Dermis microvascular lymphatic vessel endothelial cell (primary cell): Measurements from ENCODE around the gene COL18A1. TPM values are rescaled to one million over a fixed set of nuclear protein-coding genes. Genes with fewer than 3 reads are reported as not detected.
"Not testable (repeated sequence)": the region's sequence is repeated elsewhere in the genome, so short reads cannot be mapped to it uniquely, and the experiment has no call there.

Source experiments
- DNase-seq, 2 donors: peaks; one replicate each; pipeline versions ENCODE4 v3.0.0 to v3.0.0-alpha.2; 2010; ENCODE audit warnings: low read depth in 2 of 2
- total RNA-seq: library from RNA; depleted of rRNA; stranded (reverse); fragments of >200 nt; gene quantifications from 2 replicates; pipeline ENCODE4 v1.2.1, GENCODE V29; 2014

COL18A1 gene
- total RNA-seq, 1 donor from 2014 or later: 170 TPM

DNA sequence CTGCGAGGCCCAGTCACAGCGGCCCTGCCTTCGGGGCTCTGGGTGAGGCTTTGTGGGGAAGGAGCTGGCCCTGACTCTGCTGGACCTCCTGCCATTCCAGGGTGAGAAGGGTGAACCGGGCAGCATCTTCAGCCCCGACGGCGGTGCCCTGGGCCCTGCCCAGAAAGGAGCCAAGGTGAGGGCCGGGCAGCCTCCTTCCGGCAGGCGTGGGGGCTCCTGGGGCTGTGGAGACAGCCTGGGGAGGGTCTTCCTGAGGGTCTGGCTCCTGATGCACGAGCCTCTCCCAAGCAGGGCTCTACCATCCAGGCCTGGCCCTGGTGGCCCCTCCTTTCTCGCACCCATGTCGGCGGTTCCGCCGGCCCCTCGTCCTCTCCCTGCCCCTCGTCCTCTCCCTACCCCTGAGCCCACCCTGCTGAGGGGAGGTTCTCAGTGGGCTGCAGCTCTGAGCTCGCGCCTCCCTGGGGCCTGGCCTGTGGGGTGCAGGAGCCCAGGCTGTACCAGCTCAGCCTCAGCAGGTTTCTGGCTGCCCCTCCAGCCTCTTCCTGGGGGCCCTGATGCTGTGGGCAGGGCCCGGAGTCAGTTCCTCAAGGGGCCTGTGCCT lies 88.5 kb downstream of the COL18A1 start:
- no peak for DNase-seq

DNA sequence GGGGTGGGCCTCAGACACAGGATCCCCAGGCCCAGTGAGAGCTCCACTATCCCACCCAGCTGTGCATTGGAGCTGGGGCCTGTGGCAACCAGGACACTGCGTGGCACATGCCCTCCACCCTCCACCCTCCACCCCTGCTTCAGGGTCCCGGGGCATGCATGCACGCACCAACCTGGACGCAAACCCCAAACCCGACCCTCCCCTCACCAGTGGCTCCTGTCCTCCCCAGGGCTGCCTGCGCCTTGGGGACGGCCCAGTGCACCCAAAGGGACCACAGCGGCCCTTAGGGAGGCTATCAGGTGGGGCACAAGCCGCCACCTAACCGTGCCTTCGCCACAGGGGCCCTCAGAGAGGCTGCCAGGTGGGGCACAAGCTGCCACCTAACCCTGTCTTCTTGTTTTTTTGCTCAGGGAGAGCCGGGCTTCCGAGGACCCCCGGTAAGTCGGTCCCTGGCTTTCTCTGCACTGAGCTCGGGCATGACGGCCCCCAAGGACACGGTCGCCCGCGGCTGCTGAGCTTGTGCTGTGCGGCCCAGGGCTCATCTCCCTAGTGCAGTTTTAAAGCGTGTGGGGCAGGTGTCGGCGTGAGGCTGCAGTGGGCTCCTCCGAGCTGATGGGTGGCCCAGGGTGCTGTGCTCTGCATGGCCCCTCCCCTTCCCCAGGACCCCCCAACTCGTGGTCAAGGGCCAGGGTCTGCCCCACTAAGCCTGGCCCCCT lies 89.3 kb downstream of the COL18A1 start:
- no peak for DNase-seq

DNA sequence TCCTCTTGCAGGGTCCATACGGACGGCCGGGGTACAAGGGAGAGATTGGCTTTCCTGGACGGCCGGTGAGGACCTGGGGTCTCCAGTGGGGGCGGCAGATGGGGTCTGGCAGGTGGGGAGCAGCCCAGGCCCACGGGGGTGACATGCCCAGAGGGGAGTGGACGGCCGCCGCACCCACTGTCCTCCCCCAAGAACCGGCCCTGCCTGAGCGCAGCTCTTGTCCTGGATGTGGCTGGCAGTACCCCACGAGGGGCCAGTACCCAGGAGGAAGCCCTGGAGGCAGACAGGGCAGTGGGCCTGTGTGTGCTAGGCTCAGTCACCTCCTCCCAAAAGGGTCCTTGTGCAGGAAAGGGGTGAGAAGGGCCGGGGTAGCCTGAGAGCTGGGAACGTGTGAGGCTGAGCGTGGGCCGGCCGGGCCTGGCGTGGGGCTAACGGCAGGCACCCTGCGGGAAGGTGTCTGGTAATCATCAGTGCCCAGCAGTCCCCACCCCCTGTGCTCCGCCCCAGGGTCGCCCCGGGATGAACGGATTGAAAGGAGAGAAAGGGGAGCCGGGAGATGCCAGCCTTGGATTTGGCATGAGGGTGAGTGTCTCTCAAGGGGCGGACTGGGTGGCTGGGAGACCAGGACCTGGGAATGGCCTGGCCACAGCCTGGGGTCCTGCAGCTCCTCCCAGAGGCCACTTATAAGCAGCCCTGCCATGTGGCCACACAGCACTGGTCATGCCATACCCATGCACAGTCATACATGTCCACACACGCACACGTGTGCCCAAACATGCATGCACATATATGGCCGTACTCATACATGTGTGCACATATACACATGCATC lies 90.1 kb downstream of the COL18A1 start:
- DNase-seq: no peak

DNA sequence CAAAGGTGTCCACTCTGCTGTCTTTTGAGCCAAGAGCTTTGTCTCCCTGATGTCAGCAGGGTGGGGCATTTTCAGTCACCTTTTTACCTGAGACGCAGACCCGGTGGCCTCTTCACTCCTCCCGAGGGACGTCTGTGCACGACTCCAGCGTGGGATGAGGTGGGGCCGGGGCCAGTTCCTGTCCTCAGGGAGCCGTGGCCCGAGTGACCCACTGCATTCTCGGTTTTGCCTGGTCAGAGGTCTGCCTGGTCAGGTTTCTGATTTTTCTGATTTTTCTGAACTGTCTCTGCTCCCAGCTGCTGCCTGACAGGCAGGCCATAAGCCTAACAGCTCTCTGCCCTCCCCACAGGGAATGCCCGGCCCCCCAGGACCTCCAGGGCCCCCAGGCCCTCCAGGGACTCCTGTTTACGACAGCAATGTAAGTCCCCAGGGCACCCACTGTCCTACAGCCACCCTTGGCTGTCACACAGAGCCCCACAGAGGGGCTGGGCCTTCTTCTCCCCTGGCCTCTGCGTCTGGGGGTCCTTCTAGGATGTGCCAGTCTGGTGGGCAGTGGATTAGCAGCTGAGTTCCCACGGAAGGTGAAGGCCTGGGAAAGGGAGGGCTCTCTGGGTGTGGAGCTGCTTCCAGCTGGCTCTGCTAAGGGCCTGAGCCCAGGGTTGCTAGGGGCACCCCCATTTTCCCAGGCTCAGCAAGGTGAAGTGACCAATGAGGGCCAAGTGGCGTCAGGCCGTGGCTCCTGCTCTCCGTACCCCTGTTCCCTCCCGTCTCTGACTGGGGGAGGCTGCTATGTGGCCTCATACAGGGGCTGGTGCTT lies 91.4 kb downstream of the COL18A1 start:
- DNase-seq: no peak

DNA sequence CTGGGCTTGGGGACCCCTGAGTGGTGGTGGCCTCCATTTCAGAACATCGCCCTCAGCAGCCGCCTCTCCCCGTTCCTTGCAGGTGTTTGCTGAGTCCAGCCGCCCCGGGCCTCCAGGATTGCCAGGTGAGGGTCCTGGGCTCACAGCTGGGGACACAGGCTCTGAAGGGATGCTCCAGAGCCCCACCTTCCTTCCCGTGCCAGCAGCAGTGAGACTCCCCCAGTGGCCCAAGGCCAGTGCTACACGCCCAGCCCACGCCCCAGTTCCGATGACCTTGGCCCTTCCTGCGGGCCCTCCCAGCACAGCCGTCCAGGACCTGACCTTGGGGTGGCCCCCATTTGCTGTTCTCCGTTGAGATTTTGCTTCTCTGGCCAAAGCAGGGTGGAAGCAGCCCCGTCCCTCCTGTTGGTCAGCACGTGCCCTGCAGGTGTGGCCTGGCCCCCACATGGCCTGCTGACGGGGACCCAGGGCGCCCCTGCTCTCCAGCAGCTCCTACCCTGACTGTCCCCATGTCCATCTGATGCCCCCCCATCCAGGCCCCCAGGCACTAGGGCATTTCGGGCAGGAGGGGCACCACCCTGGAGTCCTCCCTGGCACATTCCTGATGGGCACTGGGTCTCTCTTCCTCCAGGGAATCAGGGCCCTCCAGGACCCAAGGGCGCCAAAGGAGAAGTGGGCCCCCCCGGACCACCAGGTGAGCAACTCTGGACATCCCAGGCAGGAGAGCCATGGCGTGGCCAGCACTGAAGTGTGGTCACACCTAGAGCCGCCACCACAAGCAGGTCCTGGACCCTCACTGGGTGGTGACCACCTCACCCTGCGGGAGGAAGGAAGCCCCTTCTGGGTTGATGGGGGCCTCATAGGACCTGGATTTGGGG lies 92.2 kb downstream of the COL18A1 start:
- DNase-seq: no peak

DNA sequence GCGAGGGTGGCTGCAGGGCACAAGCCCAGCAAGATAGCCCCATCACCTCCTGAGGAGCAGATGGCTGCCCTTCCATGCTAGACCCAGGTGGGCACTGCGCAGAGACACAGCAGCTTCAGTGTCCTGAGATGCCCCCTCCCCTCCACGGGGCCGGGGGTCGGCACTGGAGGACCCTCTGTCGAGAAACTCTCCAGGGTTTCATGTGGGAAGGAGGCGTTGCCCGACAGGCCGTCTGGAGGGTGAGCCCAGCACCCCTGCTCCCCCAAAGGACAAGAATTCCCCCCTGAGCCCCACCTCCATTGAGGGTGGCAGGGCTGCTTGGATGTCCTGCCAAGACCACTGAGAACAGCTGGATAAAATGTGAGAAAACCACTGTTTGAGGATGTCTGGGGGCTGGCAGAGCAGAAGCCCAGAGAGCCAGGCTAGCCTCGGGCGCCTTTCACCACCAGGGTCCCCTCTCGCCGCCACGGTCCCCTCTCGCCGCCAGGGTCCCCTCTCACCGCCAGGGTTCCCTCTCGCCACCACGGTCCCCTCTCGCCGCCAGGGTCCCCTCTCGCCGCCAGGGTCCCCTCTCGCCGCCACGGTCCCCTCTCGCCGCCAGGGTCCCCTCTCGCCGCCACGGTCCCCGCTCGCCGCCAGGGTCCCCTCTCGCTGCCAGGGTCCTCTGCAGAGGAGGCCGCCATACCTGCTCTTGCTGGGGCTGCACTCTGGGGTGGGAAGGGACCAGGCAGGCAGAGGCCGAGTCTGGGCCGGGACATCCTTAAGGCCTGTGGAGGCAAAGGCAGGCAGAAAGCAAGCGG lies 93.1 kb downstream of the COL18A1 start:
- DNase-seq: no peak

DNA sequence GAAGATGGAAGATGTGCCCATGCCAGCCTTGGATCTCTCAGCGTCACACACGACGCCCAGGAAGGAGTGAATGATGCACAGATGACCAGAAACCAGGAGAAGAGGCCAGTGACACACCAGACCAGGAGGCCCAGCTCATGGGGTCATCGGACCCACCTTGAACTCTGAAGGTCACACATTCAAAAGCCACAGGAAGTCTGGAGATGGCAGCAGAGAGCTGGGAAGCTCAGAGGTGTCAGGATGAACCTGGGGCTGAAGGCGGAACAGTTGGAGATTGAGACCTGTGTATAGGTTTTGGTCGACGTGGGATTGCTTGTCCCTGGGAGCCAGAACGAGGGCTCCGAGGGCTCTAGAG lies 93.7 kb downstream of the COL18A1 start:
- no peak for DNase-seq

DNA sequence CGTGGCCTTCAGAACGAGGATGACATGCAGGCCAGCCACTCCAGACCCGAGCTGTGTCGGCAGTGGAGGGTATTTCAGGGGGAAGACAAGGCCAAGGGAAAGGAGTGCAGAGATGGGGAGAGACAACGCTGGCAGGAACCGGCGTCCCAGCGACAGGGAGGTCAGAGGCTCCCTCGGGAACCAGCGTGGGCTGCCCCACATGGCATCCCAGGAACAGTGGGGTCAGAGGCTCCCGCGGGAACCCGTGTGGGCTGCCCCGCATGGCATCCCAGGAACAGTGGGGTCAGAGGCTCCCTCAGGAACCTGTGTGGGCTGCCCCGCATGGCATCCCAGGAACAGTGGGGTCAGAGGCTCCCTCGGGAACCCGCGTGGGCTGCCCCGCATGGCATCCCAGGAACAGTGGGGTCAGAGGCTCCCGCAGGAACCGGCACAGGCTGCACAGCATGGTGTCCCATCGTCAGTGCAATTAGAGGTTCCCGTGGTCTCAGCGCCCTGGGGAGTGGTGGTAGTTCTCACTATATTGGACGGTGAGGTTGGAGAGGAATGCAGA lies 94.3 kb downstream of the COL18A1 start:
- no peak for DNase-seq

DNA sequence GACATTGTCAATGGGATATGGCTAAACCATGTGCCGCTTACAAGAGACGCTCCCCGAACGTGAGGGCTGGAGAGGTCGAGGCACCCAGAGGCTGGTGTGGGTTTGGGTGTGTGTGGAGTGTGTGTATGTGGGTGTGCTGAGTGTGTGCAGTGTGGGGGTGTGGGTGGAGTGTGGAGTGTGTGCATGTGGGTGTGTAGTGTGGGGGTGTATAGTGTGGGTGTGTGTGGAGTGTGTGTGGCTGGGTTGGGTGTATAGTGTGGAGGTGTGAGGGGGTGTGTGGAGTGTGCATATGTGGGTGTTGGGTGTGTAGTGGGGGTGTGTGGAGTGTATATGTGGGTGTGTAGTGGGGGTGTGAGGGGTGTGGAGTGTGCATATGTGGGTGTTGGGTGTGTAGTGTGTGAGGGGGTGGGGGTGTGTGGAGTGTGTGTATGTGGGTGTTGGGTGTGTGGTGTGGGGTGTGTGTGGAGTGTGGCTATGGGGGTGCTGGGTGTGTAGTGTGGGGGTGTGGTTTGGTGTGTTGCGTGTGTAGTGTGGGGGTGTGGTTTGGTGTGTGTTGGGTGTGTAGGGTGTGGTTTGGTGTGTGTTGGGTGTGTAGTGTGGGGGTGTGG lies 95.1 kb downstream of the COL18A1 start:
- DNase-seq: no peak

DNA sequence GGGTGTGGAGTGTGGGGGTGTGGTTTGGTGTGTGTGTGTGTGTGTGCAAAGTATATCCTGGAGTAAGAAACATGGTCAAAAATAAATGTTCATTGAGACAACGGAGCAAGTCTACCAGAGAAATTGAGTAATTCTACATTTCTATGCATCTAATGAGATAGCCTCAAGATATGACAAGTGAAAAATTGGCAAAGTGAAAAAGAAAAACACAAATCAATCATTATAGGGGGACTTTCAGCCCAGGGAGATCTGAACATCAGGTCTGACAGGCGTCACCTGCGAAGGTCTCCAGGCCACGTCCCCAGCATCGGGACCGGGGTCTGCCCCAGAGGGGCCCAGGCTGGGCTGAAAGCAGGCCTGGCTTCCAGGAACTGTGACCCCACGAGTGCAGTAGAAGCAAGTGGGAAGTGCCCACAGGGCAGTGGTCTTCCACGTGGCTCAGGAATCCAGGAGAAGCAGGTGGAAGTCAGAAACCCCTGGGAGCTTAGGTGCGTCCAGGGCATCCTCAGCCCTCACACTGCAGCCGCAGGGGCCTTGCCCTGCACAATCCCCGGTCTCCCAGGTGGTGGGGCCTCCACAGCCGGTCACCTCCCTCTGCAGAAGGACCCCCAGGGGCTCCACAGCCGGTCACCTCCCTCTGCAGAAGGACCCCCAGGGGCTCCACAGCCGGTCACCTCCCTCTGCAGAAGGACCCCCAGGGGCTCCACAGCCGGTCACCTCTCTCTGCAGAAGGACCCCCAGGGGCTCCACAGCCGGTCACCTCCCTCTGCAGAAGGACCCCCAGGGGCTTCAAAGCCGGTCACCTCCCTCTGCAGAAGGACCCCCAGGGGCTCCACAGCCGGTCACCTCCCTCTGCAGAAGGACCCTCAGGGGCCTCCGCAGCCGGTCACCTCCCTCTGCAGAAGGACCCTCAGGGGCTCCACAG lies 96.4 kb downstream of the COL18A1 start:
- DNase-seq: not testable (repeated sequence)

DNA sequence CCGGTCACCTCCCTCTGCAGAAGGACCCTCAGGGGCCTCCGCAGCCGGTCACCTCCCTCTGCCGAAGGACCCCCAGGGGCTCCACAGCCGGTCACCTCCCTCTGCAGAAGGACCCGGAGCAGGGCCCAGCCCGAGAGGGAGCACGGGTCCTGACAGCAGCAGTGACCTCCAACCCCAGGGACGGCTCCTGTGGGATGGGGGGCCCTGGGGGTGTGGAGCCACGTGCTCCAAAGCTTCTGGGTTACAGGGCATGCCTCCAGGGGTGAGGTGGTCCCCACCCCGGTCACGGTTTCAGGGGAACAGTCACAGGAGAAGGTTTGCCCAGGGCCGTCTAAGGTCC lies 97.0 kb downstream of the COL18A1 start:
- DNase-seq: no peak

DNA sequence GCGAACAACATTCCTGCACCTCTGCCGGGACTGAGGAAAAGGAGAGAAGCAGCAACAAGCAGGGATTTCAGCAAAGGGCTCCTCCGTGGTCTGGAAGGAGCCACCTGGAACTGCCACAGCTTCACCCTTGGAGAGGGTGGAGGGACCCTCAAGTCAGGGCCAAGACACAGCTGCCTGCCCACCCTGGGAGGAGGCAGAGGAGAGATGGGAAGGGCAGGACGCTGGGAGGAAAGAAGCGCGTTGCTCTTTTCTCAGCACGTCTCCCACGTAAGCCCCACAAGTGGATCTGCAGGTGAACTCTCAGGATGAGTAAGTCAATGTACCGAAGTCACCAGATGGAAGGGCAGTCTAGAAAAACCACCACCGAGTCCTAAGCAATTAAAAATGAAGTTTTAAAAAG lies 97.6 kb downstream of the COL18A1 start:
- DNase-seq: no peak

DNA sequence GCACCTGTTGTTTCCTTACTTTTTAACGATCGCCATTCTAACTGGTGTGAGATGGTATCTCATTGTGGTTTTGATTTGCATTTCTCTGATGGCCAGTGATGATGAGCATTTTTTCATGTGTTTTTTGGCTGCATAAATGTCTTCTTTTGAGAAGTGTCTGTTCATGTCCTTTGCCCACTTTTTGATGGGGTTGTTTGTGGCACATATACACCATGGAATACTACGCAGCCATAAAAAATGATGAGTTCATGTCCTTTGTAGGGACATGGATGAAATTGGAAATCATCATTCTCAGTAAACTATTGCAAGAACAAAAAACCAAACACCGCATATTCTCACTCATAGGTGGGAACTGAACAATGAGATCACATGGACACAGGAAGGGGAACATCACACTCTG lies 98.3 kb downstream of the COL18A1 start:
- DNase-seq: not testable (repeated sequence)

DNA sequence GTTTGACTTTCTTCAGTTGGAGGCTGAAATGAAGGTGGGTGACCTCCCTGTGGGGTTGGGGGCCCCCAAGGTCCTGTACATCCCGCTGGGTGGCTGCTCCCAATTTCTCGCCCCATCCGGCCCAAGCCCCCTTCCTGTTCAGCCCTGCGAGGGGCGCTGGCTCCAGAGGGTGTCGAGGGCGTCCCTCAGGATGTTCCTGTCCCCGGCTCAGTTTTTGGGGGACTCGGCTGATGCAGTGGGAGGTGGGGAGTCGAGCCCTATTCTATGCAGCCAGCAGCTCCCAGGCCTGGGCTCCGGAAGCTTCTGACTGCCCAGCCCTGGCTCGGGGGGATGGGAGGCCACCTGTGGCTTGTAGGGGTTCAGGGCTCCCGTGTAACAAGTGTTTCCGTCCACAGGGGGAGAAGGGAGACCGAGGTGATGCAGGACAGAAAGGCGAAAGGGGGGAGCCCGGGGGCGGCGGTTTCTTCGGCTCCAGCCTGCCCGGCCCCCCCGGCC lies 99.1 kb downstream of the COL18A1 start:
- DNase-seq: no peak

DNA sequence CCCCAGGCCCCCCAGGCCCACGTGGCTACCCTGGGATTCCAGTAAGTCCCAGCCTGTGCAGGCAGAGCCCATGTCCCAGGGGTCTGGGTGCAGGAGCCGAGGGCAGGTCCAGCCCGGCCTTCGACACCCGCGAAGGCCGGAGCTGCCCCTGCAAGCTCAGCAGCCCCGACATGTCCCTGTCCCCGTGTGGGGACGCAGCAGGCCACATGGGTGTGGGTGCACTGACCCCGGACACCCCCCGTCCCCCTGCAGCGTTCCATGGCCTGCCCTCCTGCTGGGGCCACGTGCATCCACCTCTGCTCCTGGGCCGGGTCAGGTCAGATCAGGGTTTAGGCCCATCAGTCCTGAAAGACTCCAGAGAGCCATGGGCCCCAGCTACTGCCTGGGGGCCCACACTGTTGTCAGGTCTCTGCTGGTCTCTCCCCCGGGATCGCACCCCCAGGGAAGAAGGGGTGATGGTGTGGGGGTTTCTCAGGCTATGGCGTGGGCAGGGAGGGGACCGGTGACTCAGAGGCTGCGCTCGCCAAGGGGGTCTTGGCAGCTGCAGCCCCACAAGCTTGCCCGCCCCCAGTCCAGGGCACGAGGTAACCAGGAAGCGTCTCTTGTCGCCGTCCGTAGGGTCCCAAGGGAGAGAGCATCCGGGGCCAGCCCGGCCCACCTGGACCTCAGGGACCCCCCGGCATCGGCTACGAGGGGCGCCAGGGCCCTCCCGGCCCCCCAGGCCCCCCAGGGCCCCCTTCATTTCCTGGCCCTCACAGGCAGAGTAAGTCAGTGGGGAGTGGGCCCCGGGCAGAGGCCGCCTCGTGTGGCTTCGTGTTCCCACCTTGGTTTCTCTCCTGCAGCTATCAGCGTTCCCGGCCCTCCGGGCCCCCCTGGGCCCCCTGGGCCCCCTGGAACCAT lies 99.8 kb downstream of the COL18A1 start:
- no peak for DNase-seq

DNA sequence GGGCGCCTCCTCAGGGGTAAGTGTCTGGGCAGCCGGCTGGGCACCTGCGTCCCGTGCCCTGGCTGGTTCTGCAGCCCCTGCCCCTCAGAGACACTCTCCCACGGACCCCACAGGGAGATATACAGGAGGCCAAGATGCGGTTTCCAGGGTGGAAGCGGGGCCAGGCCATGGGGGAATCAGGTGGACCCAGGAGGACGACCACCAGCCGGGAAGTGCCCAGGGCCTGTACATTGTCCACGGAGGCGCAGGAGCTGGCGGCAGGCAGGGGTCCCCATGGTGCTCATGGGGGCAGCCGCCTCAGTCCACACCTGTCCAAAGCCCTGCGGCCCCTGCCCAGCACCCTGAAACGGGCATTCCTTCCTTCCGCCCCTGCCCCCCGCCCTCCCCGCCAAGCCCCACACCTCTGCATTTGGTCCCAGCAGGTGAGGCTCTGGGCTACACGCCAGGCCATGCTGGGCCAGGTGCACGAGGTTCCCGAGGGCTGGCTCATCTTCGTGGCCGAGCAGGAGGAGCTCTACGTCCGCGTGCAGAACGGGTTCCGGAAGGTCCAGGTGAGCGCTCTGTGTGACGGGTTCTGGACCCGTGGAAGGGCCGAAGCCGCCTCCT lies 100.6 kb downstream of the COL18A1 start:
- DNase-seq: no peak
